C4-2B (cell line): ENCODE results near the gene WIPF3.

Source experiments
- CTCF ChIP-seq: fragments of 450-650 bp; conservative IDR thresholded peaks from 2 replicates; pipeline ENCODE4 v1.5.1; 2017; ENCODE audit warnings: mild to moderate bottlenecking
- ZFX ChIP-seq: fragments of 450-650 bp; IDR thresholded peaks from 2 replicates; pipeline ENCODE4 v1.6.1; 2017

DNA sequence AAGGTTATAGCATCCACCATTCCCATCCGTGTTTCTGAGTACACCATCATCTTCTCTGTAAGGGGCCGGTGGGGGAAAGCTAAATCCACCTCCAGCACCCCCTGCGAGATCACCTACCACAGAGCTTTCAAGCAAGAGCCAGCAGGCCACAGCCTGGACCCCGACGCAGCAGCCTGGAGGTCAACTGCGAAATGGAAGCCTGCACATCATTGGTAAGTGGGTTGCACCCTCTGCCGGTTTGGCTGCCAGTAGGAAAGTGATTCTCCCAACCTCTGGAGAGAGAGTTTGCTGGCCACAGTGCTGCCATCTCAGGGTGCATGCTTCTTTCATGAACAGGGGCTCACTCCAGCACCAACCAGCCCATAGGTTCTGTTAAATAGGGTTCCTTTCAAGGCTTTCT, 81.7 kb downstream of the WIPF3 start:
- TF ChIP-seq CTCF (no peak), ZFX (no peak)
